ENCODE data around the gene COG1. TPM values are rescaled to one million over a fixed set of nuclear protein-coding genes. Genes with fewer than 3 reads are reported as not detected.

Gene COG1
- total and polyA plus RNA-seq, 2 of the 8 experiments (the other 6 are each of a cell fraction or from before 2014, with no cell fraction given): 11.0 to 19.5 TPM

- Histone ChIP-seq H3K14ac (ENCODE audit: insufficient read length) (no peak overlapping the region), H3K18ac (ENCODE audit: extremely low read depth, low read length) (no peak overlapping the region), H3K79me2 (ENCODE audit: control insufficient read depth in 1 of 2, insufficient read depth in 2 of 2, low read length in 2 of 2) (no peaks in the 10 kb centered on the region), H2BK15ac (ENCODE audit: low read length) (no peak overlapping the region), H3K79me1 (ENCODE audit: low read depth, low read length) (no peaks in the 10 kb centered on the region; the same call in none of the 2 replicates), H4K8ac (ENCODE audit: extremely low read depth, insufficient read depth, low read length) (no peak overlapping the region), H3K23ac (ENCODE audit: insufficient read length) (no peak overlapping the region), H3K56ac (replicated peaks; ENCODE audit: insufficient read length, low read depth, low read length) (no peak overlapping the region), H4K91ac (replicated peaks; ENCODE audit: insufficient read length, low read length) (no peak overlapping the region), H2AK5ac (ENCODE audit: low read depth, low read length) (no peak overlapping the region), H3K9ac (replicated peaks in 1 of 4; ENCODE audit: extremely low read depth in 1 of 4, low read depth in 3 of 4, low read length in 3 of 4) (no peak overlapping the region), H3K4me2 (ENCODE audit: insufficient read depth in 1 of 2, low read depth in 2 of 2, low read length in 2 of 2) (no peak overlapping the region), H3K23me2 (ENCODE audit: low read depth, low read length) (peaks cover 19% of the 10 kb centered on the region), H2BK120ac (replicated peaks; ENCODE audit: low read depth, low read length) (no peak overlapping the region), H4K5ac (ENCODE audit: insufficient read length, low read depth, low read length) (no peak overlapping the region), H3K9me3 (ENCODE audit: insufficient read depth in 2 of 2, low read depth in 1 of 2, low read length in 1 of 2) (no peaks in the 10 kb centered on the region), H2BK20ac (ENCODE audit: low read length) (no peak overlapping the region), H3K27ac (ENCODE audit: low read depth, low read length) (no peak overlapping the region), H3K27me3 (replicated peaks in 1 of 4; ENCODE audit: control insufficient read depth in 3 of 4, extremely low read depth in 1 of 4, insufficient read depth in 3 of 4, low read length in 3 of 4) (peaks cover 12 to 38% (median 36%) of the 10 kb centered on the region in 4 experiments), H3K4me3 (ENCODE audit: extremely low read depth in 1 of 4, insufficient read depth in 2 of 4, low read depth in 3 of 4, low read length in 4 of 4) (no peak overlapping the region), H2AFZ (ENCODE audit: low read length) (no peak overlapping the region), H4K20me1 (replicated peaks in 1 of 2; ENCODE audit: control insufficient read depth in 1 of 2, insufficient read depth in 2 of 2, low read length in 2 of 2) (peaks cover 0 to 5% of the 10 kb centered on the region in 2 experiments), H3K4ac (replicated peaks; ENCODE audit: insufficient read length, low read depth, low read length) (no peak overlapping the region), H3K36me3 (ENCODE audit: control insufficient read depth in 2 of 4, insufficient read depth in 4 of 4, low read length in 3 of 4) (peaks cover 0 to 2% (median 0%) of the 10 kb centered on the region in 4 experiments; a peak in 1 of 8 replicates), H3K4me1 (replicated peaks in 1 of 4; ENCODE audit: control insufficient read depth in 3 of 4, insufficient read depth in 4 of 4, low read length in 3 of 4) (peaks cover 5 to 19% (median 10%) of the 10 kb centered on the region in 4 experiments), H2BK12ac (ENCODE audit: low read depth, low read length) (no peak overlapping the region), H2BK5ac (ENCODE audit: low read depth, low read length) (no peak overlapping the region)
- CTCF ChIA-PET (ENCODE audit: partially characterized antibody): interaction anchor here (0.5 to 6.3 kb wide), 5 partner anchors 12 to 443 kb away, joined by 3 to 57 read pairs (median 5); partner anchors contain the start of gene COG1
- POLR2A ChIA-PET (ENCODE audit: partially characterized antibody): no interaction called here
- 91% methylated on average over 6 of the region's 6 CpGs; no CpG with 5 or more reads in 1 of the 2 experiments for WGBS, 2 experiments (ENCODE audit: extremely low coverage in 1 of 2, insufficient coverage in 1 of 2, insufficient read length in 1 of 2, insufficient replicate concordance in 2 of 2, low coverage in 1 of 2, low lambda C conversion rate in 2 of 2, missing lambda C conversion rate in 1 of 2)
- FAIRE-seq (no peak), DNase-seq (ENCODE audit: low read depth in 1 of 2, low spot score in 2 of 2) (no peak)
- TF ChIP-seq TAF7 (optimal IDR thresholded peaks at IDR 0.05; ENCODE audit: borderline replicate concordance, low read depth, low read length): no peak
- no peak for TF ChIP-seq EP300 (IDR thresholded peaks at IDR 0.05; ENCODE audit: borderline replicate concordance in 1 of 2, low read depth in 2 of 2, low read length in 2 of 2)
- TF ChIP-seq RAD21 (IDR thresholded peaks at IDR 0.05 in 1 of 2, conservative IDR thresholded peaks at IDR 0.05 in 1 of 2; ENCODE audit: low read depth in 2 of 2, low read length in 2 of 2): no peak
- TF ChIP-seq ATF2 (IDR thresholded peaks at IDR 0.05; ENCODE audit: low read length): no peak
- no peak for TF ChIP-seq BACH1 (IDR thresholded peaks at IDR 0.05; ENCODE audit: low read length)
- no peak for TF ChIP-seq HDAC2 (IDR thresholded peaks at IDR 0.05; ENCODE audit: borderline replicate concordance in 1 of 2, low read depth in 2 of 2, low read length in 2 of 2)
- TF ChIP-seq, protein P1, sequence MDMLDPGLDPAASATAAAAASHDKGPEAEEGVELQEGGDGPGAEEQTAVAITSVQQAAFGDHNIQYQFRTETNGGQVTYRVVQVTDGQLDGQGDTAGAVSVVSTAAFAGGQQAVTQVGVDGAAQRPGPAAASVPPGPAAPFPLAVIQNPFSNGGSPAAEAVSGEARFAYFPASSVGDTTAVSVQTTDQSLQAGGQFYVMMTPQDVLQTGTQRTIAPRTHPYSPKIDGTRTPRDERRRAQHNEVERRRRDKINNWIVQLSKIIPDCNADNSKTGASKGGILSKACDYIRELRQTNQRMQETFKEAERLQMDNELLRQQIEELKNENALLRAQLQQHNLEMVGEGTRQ (IDR thresholded peaks at IDR 0.05; ENCODE audit: low read length): no peak
- no peak for TF ChIP-seq BRCA1 (IDR thresholded peaks at IDR 0.05; ENCODE audit: low read depth, low read length)
- no peak for TF ChIP-seq NANOG (IDR thresholded peaks at IDR 0.05; ENCODE audit: insufficient read depth, low read depth, low read length, poor library complexity, severe bottlenecking)
Observed at GRCh38 chr17:73168667-73169066, 24.2 kb upstream of the COG1 start.
